ENCODE measurements around the gene UBE2G2.

UBE2G2 gene

GRCh38 chr21:44732956-44733355 is 68.7 kb downstream of the UBE2G2 start:
- no peak overlapping the region for H3K27ac ChIP-seq
- TF ChIP-seq CTCF (conservative IDR thresholded peaks at IDR 0.05) (no peak), ZFX (IDR thresholded peaks at IDR 0.05) (no peak)

GRCh38 chr21:44732263-44732662 is 69.4 kb downstream of the UBE2G2 start:
- no peak for TF ChIP-seq CTCF (conservative IDR thresholded peaks at IDR 0.05)
- no peak for TF ChIP-seq ZFX (IDR thresholded peaks at IDR 0.05)
- H3K27ac ChIP-seq, result no peak overlapping the region

- no peak for TF ChIP-seq ZFX (IDR thresholded peaks at IDR 0.05)
- TF ChIP-seq CTCF (conservative IDR thresholded peaks at IDR 0.05), result no peak
- no peak overlapping the region for H3K27ac ChIP-seq
Observed at GRCh38 chr21:44730951-44731579, 70.6 kb downstream of the UBE2G2 start.

GRCh38 chr21:44730028-44730395 is 71.6 kb downstream of the UBE2G2 start:
- no peak for TF ChIP-seq CTCF (conservative IDR thresholded peaks at IDR 0.05)
- no peak for TF ChIP-seq ZFX (IDR thresholded peaks at IDR 0.05)
- H3K27ac ChIP-seq, result no peak overlapping the region

- TF ChIP-seq ZFX (IDR thresholded peaks at IDR 0.05), result no peak
- no peak for TF ChIP-seq CTCF (conservative IDR thresholded peaks at IDR 0.05)
- H3K27ac ChIP-seq, result no peak overlapping the region
Observed at GRCh38 chr21:44729336-44730027, 72.1 kb downstream of the UBE2G2 start.

- no peak overlapping the region for H3K27ac ChIP-seq
- TF ChIP-seq CTCF (conservative IDR thresholded peaks at IDR 0.05) (no peak), ZFX (IDR thresholded peaks at IDR 0.05) (no peak)
Observed at GRCh38 chr21:44728716-44729115, 72.9 kb downstream of the UBE2G2 start.

GRCh38 chr21:44727757-44728156 is 73.9 kb downstream of the UBE2G2 start:
- no peak overlapping the region for H3K27ac ChIP-seq
- TF ChIP-seq ZFX (IDR thresholded peaks at IDR 0.05) (no peak), CTCF (conservative IDR thresholded peaks at IDR 0.05) (no peak)
